ENCODE data around the gene METTL3. TPM values are rescaled to one million over a fixed set of nuclear protein-coding genes. Genes with fewer than 3 reads are reported as not detected.
A peak's percentile ranks its signal among the peaks of the same experiment; 100 is the strongest.

METTL3 gene
- total and polyA plus RNA-seq, 2 of the 8 experiments (the other 6 are each of a cell fraction or from before 2014, with no cell fraction given), result 103 to 144 TPM

GRCh38 chr14:21510735-21511657 is at the start of gene METTL3 (continued):
- TF ChIP-seq, protein P1, sequence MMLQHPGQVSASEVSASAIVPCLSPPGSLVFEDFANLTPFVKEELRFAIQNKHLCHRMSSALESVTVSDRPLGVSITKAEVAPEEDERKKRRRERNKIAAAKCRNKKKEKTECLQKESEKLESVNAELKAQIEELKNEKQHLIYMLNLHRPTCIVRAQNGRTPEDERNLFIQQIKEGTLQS (IDR thresholded peaks at IDR 0.05; ENCODE audit: insufficient read depth, low read depth, low read length), result 0 out of 2 replicates have a peak, but pooled peaks have one; percentile 7
- TF ChIP-seq, protein P2, sequence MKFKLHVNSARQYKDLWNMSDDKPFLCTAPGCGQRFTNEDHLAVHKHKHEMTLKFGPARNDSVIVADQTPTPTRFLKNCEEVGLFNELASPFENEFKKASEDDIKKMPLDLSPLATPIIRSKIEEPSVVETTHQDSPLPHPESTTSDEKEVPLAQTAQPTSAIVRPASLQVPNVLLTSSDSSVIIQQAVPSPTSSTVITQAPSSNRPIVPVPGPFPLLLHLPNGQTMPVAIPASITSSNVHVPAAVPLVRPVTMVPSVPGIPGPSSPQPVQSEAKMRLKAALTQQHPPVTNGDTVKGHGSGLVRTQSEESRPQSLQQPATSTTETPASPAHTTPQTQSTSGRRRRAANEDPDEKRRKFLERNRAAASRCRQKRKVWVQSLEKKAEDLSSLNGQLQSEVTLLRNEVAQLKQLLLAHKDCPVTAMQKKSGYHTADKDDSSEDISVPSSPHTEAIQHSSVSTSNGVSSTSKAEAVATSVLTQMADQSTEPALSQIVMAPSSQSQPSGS (IDR thresholded peaks at IDR 0.05; ENCODE audit: low read length), result peak; percentile 31; the same call in 1 of the 2 replicates
- 0 out of 2 replicates have a peak, but pooled peaks have one; percentile 19 for TF ChIP-seq NRF1 (IDR thresholded peaks at IDR 0.05; ENCODE audit: low read depth, low read length)
- TF ChIP-seq KDM5A (IDR thresholded peaks at IDR 0.05; ENCODE audit: low read length), result 0 out of 2 replicates have a peak, but pooled peaks have one; percentile 23
- peak; percentile 47 for TF ChIP-seq CHD2 (IDR thresholded peaks at IDR 0.05; ENCODE audit: low read length)
- peak; percentile 100 for TF ChIP-seq YY1 (IDR thresholded peaks at IDR 0.05; ENCODE audit: low read depth, low read length)
